ENCODE results near the gene DAZAP2. TPM values are rescaled to one million over a fixed set of nuclear protein-coding genes. Genes with fewer than 3 reads are reported as not detected.
"Not testable (repeated sequence)": the region's sequence is repeated elsewhere in the genome, so short reads cannot be mapped to it uniquely, and the experiment has no call there.

DAZAP2 gene
- total RNA-seq, 1 experiment from 2014 or later = 309 TPM

GRCh38 chr12:51272810-51273209 is 34.2 kb downstream of the DAZAP2 start:
- DNase-seq (ENCODE audit: low read depth); in situ Hi-C loops (cut with HindIII; ENCODE audit: low pct_unique_long_range_greater_than_20kb, low sequenced_read_pairs): not testable (repeated sequence)

GRCh38 chr12:51275088-51275487 is 36.5 kb downstream of the DAZAP2 start:
- DNase-seq (ENCODE audit: low read depth) = no peak
- in situ Hi-C loops (cut with HindIII; ENCODE audit: low pct_unique_long_range_greater_than_20kb, low sequenced_read_pairs) = no loop called here

GRCh38 chr12:51281202-51281924 is 42.7 kb downstream of the DAZAP2 start:
- no peak for DNase-seq (ENCODE audit: low read depth)
- in situ Hi-C loops (cut with HindIII; ENCODE audit: low pct_unique_long_range_greater_than_20kb, low sequenced_read_pairs) = no loop called here

- no peak for DNase-seq (ENCODE audit: low read depth)
- in situ Hi-C loops (cut with HindIII; ENCODE audit: low pct_unique_long_range_greater_than_20kb, low sequenced_read_pairs) = no loop called here
These were observed 47.2 kb downstream of the DAZAP2 start for GRCh38 chr12:51285843-51286242.

- in situ Hi-C loops (cut with HindIII; ENCODE audit: low pct_unique_long_range_greater_than_20kb, low sequenced_read_pairs); DNase-seq (ENCODE audit: low read depth): not testable (repeated sequence)
These were observed 53.2 kb downstream of the DAZAP2 start for GRCh38 chr12:51291603-51292513.

Other genes starting within 250 kb of the DAZAP2 start
- gene SLC11A2, start 212.4 kb upstream of the DAZAP2 start, total RNA-seq (2014; rRNA removed; shearing (Covaris generic); ENCODE audit: low replicate concordance) = 25.9 and 41.4 TPM in 2 replicates
- 55.7 and 67.4 TPM in 2 replicates for gene LETMD1, start 190.5 kb upstream of the DAZAP2 start, total RNA-seq (2014; rRNA removed; shearing (Covaris generic); ENCODE audit: low replicate concordance)
- gene CSRNP2, start 155.2 kb upstream of the DAZAP2 start, total RNA-seq (2014; rRNA removed; shearing (Covaris generic); ENCODE audit: low replicate concordance) = 11.0 and 31.2 TPM in 2 replicates
- gene TFCP2, start 65.7 kb upstream of the DAZAP2 start, total RNA-seq (2014; rRNA removed; shearing (Covaris generic); ENCODE audit: low replicate concordance) = 24.0 and 26.0 TPM in 2 replicates
- 1.6 and 4.4 TPM in 2 replicates for gene POU6F1, start 20.8 kb upstream of the DAZAP2 start, total RNA-seq (2014; rRNA removed; shearing (Covaris generic); ENCODE audit: low replicate concordance)
- 0.43 and 2.0 TPM in 2 replicates for gene SMAGP, start 31.6 kb downstream of the DAZAP2 start, total RNA-seq (2014; rRNA removed; shearing (Covaris generic); ENCODE audit: low replicate concordance)
- not detected in 2 replicates for gene BIN2, start 85.3 kb downstream of the DAZAP2 start, total RNA-seq (2014; rRNA removed; shearing (Covaris generic); ENCODE audit: low replicate concordance)
- not detected in 2 replicates for gene CELA1, start 107.9 kb downstream of the DAZAP2 start, total RNA-seq (2014; rRNA removed; shearing (Covaris generic); ENCODE audit: low replicate concordance)
- not detected in 2 replicates for gene GALNT6, start 152.6 kb downstream of the DAZAP2 start, total RNA-seq (2014; rRNA removed; shearing (Covaris generic); ENCODE audit: low replicate concordance)
- gene SLC4A8, start 186.0 kb downstream of the DAZAP2 start, total RNA-seq (2014; rRNA removed; shearing (Covaris generic); ENCODE audit: low replicate concordance) = 8.0 and 16.3 TPM in 2 replicates